ENCODE results near the gene GOLGA8N. TPM values are rescaled to one million over a fixed set of nuclear protein-coding genes. Genes with fewer than 3 reads are reported as not detected.

The GOLGA8N gene
- polyA plus RNA-seq, 2 of the 4 experiments (the other 2 are of a cell fraction), result 3.0 to 3.1 TPM

DNA sequence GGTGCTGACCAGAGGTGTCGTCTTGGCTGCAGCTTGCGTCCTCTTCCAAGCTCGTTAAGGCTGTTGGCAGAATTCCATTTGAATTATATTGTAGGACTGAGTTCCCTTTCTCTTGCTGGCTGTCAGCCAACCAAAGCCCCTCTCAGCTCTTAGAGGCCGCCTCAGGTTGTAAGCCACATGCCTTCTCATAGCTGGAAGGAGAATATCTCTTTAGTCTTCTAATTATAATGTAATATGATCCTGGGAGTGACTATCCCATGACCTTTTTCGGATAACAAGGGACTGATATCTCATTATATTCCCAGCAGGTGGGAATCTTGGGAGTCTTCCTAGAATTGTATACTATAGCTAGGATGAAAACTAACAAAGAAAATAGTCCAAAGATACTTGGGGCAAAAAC is 53.0 kb downstream of the GOLGA8N start:
- Histone ChIP-seq H3K4me1 (peaks cover 7% of the 10 kb centered on the region; the same call in 1 of the 3 replicates), H3K9me3 (no peaks in the 10 kb centered on the region), H3K27ac (no peak overlapping the region), H3K4me2 (no peak overlapping the region), H3K4me3 (no peak overlapping the region)
- 69% methylated on average over 5 of the region's 5 CpGs for WGBS (ENCODE audit: missing lambda C conversion rate)
- FAIRE-seq (no peak), DNase-seq (ENCODE audit: low read depth in 1 of 2, low spot score in 1 of 2) (no peak), ATAC-seq (no peak)
- ChIA-PET POLR2A (no interaction called here), CTCF (interaction anchor here (1.0 to 3.9 kb wide), 8 partner anchors 13 to 350 kb away, joined by 3 to 22 read pairs (median 4); no protein-coding TSS in a partner anchor)
- TF ChIP-seq HMGXB4 (CRISPR knock-in tag; IDR thresholded peaks at IDR 0.05; ENCODE audit: borderline replicate concordance) (no peak), NR3C1 (IDR thresholded peaks at IDR 0.05) (no peak), RFX5 (IDR thresholded peaks at IDR 0.05) (no peak), SREBF2 (IDR thresholded peaks at IDR 0.05) (no peak), CBX2 (IDR thresholded peaks at IDR 0.05; ENCODE audit: borderline replicate concordance, low read depth) (no peak), GATA3 (IDR thresholded peaks at IDR 0.05; ENCODE audit: borderline replicate concordance) (no peak), MAZ (IDR thresholded peaks at IDR 0.05; ENCODE audit: borderline replicate concordance, low read depth, low read length) (no peak), HEYL (CRISPR knock-in tag; IDR thresholded peaks at IDR 0.05) (no peak), ZC3H11A (IDR thresholded peaks at IDR 0.05) (no peak), MYC (IDR thresholded peaks at IDR 0.05; ENCODE audit: borderline replicate concordance, low read length) (no peak), POLR2AphosphoS2 (conservative IDR thresholded peaks at IDR 0.05; ENCODE audit: low read length) (no peak), EP300 (IDR thresholded peaks at IDR 0.05) (no peak)
- TF ChIP-seq, protein P1, sequence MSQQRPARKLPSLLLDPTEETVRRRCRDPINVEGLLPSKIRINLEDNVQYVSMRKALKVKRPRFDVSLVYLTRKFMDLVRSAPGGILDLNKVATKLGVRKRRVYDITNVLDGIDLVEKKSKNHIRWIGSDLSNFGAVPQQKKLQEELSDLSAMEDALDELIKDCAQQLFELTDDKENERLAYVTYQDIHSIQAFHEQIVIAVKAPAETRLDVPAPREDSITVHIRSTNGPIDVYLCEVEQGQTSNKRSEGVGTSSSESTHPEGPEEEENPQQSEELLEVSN (IDR thresholded peaks at IDR 0.05; ENCODE audit: borderline replicate concordance, low read depth), result no peak
- TF ChIP-seq, protein P2, sequence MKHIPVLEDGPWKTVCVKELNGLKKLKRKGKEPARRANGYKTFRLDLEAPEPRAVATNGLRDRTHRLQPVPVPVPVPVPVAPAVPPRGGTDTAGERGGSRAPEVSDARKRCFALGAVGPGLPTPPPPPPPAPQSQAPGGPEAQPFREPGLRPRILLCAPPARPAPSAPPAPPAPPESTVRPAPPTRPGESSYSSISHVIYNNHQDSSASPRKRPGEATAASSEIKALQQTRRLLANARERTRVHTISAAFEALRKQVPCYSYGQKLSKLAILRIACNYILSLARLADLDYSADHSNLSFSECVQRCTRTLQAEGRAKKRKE (CRISPR knock-in tag; IDR thresholded peaks at IDR 0.05; ENCODE audit: low read depth), result no peak

DNA sequence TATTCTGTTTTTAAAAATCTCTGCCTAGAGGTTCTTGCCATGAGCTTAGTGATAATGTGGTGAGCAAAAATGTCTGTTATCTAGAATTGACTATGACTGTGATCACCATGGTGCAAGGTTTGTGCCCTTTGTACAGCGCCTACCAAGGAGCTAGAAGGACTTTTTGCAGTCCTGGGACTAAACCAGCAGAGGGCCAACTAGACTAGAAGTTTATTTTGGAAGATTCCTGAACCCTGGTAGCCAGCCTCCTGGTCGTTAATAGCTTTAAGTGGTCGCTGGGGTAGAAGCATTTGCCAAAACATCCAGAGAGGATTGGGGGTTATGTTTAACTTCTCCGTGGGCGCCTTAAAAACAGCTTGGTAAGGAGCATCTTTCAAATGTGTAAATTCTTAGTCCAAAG is 56.1 kb downstream of the GOLGA8N start:
- Histone ChIP-seq H3K4me1 (peaks cover 7% of the 10 kb centered on the region; the same call in 1 of the 3 replicates), H3K27ac (no peak overlapping the region), H3K9me3 (no peaks in the 10 kb centered on the region), H3K4me3 (no peak overlapping the region), H3K4me2 (no peak overlapping the region)
- ATAC-seq, result peak; percentile 61 to 81; a peak in 5 of 6 replicates
- 61% methylated on average over 5 of the region's 5 CpGs for WGBS (ENCODE audit: missing lambda C conversion rate)
- TF ChIP-seq, protein P3, sequence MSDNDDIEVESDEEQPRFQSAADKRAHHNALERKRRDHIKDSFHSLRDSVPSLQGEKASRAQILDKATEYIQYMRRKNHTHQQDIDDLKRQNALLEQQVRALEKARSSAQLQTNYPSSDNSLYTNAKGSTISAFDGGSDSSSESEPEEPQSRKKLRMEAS (IDR thresholded peaks at IDR 0.05), result no peak
- TF ChIP-seq HEYL (CRISPR knock-in tag; IDR thresholded peaks at IDR 0.05) (no peak), RAD21 (conservative IDR thresholded peaks at IDR 0.05 in 1 of 2, IDR thresholded peaks at IDR 0.05 in 1 of 2) (peak; percentile 54 to 63), KDM1A (IDR thresholded peaks at IDR 0.05; ENCODE audit: low read depth) (no peak), MAFK (IDR thresholded peaks at IDR 0.05; ENCODE audit: partially characterized antibody) (no peak), RNF2 (IDR thresholded peaks at IDR 0.05; ENCODE audit: borderline replicate concordance, low read depth) (no peak), SMC3 (IDR thresholded peaks at IDR 0.05) (peak; percentile 51)
- TF ChIP-seq, protein P4, sequence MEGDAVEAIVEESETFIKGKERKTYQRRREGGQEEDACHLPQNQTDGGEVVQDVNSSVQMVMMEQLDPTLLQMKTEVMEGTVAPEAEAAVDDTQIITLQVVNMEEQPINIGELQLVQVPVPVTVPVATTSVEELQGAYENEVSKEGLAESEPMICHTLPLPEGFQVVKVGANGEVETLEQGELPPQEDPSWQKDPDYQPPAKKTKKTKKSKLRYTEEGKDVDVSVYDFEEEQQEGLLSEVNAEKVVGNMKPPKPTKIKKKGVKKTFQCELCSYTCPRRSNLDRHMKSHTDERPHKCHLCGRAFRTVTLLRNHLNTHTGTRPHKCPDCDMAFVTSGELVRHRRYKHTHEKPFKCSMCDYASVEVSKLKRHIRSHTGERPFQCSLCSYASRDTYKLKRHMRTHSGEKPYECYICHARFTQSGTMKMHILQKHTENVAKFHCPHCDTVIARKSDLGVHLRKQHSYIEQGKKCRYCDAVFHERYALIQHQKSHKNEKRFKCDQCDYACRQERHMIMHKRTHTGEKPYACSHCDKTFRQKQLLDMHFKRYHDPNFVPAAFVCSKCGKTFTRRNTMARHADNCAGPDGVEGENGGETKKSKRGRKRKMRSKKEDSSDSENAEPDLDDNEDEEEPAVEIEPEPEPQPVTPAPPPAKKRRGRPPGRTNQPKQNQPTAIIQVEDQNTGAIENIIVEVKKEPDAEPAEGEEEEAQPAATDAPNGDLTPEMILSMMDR (IDR thresholded peaks at IDR 0.05), result peak; percentile 55
- FAIRE-seq, result peak; percentile 43
- ChIA-PET POLR2A (no interaction called here), CTCF (interaction anchor here (0.7 to 5.4 kb wide), 35 partner anchors 8 to 552 kb away, joined by 3 to 160 read pairs (median 4); partner anchors contain the start of gene SCG5)
- peak; percentile 47 to 63 for DNase-seq (ENCODE audit: low read depth in 1 of 2, low spot score in 1 of 2)

Measured in A549 (cell line).